SH-SY5Y (cell line): Measurements from ENCODE around the gene INKA2.

ENCODE experiments used
- GATA2 ChIP-seq: IDR thresholded peaks from 2 replicates; pipeline ENCODE4 v1.6.1; 2011; ENCODE audit warnings: mild to moderate bottlenecking, low read depth, low read length
- GATA3 ChIP-seq: IDR thresholded peaks from 2 replicates; pipeline ENCODE4 v1.6.1; 2011; ENCODE audit warnings: low read depth, mild to moderate bottlenecking, low read length, moderate library complexity

- TF ChIP-seq GATA3 (no peak), GATA2 (no peak)
Observed at GRCh38 chr1:111723091-111723806, 15.9 kb downstream of the INKA2 start.
